ENCODE measurements around the gene U2AF1L4. TPM values are rescaled to one million over a fixed set of nuclear protein-coding genes. Genes with fewer than 3 reads are reported as not detected.

U2AF1L4 gene
- total RNA-seq, 1 donor from 2014 or later, result 17.2 TPM

DNA sequence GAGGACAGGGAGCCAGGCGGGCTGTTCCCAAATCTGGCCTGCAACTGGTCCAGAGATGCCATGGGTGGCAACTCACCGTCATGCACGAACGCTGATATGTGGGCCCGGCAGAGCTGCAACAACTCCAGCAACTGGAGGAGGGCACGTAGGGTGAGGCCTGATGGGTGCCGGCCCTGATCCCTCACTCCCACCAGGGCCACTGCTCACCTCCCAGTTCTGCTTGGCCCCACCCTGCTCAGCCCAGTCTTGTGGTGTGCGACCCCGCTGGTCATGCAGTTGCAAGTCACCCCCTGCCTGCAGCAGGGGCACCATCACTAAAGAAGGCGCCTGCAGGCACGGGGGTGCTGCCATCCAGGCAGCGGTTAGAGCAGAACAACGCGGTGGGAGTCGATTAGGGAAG is 47.1 kb upstream of the U2AF1L4 start:
- Histone ChIP-seq H3K36me3 (no peaks in the 10 kb centered on the region), H3K79me2 (ENCODE audit: low read depth) (no peaks in the 10 kb centered on the region), H3K27ac (no peak overlapping the region), H3K4me1 (peaks cover 5% of the 10 kb centered on the region), H3K9ac (no peak overlapping the region), H2AFZ (replicated peaks) (no peak overlapping the region), H3K4me3 (no peak overlapping the region), H3F3A (ENCODE audit: low read depth) (no peaks in the 10 kb centered on the region), H4K20me1 (ENCODE audit: low read depth) (no peaks in the 10 kb centered on the region), H3K9me3 (ENCODE audit: low read depth) (no peaks in the 10 kb centered on the region), H3K4me2 (no peak overlapping the region), H3K27me3 (peaks cover 29% of the 10 kb centered on the region)
- DNase-seq (ENCODE audit: low spot score), result no peak
- Mint-ChIP-seq H3K27me3 (ENCODE audit: insufficient read depth, low read depth) (peaks cover 25% of the 10 kb centered on the region), H3K4me3 (no peak overlapping the region), H3K36me3 (peaks cover 1% of the 10 kb centered on the region), H3K4me1 (peaks cover 5% of the 10 kb centered on the region), H3K27ac (no peak overlapping the region), H3K9me3 (no peaks in the 10 kb centered on the region)
- TF ChIP-seq EZH2phosphoT487 (IDR thresholded peaks at IDR 0.05), result no peak
- TF ChIP-seq, protein P1, sequence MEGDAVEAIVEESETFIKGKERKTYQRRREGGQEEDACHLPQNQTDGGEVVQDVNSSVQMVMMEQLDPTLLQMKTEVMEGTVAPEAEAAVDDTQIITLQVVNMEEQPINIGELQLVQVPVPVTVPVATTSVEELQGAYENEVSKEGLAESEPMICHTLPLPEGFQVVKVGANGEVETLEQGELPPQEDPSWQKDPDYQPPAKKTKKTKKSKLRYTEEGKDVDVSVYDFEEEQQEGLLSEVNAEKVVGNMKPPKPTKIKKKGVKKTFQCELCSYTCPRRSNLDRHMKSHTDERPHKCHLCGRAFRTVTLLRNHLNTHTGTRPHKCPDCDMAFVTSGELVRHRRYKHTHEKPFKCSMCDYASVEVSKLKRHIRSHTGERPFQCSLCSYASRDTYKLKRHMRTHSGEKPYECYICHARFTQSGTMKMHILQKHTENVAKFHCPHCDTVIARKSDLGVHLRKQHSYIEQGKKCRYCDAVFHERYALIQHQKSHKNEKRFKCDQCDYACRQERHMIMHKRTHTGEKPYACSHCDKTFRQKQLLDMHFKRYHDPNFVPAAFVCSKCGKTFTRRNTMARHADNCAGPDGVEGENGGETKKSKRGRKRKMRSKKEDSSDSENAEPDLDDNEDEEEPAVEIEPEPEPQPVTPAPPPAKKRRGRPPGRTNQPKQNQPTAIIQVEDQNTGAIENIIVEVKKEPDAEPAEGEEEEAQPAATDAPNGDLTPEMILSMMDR (IDR thresholded peaks at IDR 0.05), result no peak
- no peak for TF ChIP-seq EZH2 (IDR thresholded peaks at IDR 0.05)

DNA sequence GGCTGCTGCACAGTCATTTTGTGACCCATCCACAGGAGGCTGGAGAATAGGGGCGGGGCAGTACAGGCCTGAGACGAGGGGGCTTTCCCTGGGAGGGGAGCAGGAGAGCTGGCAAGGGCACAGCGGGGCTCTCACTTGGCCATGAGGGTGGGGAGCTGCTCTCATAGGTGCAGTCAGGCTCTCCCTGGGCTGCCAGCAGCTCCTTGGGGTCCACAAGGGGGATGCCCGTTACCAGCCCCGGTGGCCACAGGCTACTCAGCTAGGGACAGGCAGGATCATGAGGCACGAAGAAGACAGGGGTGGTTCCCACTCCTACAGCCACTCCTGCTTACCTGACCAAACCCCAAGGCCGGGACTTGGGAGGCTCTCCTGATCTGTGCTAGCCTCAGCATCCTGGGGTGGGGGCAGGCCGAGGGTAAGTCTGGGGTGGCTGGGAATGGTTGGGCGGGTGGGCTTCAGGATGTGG is 46.6 kb upstream of the U2AF1L4 start:
- no peak overlapping the region for H3K27ac Mint-ChIP-seq
- H3K4me1 Mint-ChIP-seq, result peaks cover under 1% of the 10 kb centered on the region
- H3K36me3 ChIP-seq, result no peaks in the 10 kb centered on the region
- H2AFZ ChIP-seq (replicated peaks), result no peak overlapping the region
- peaks cover 2% of the 10 kb centered on the region for H3K4me1 ChIP-seq
- peaks cover 24% of the 10 kb centered on the region for H3K27me3 ChIP-seq
- no peaks in the 10 kb centered on the region for H4K20me1 ChIP-seq (ENCODE audit: low read depth)
- H3K4me2 ChIP-seq, result no peak overlapping the region
- H3F3A ChIP-seq (ENCODE audit: low read depth), result no peaks in the 10 kb centered on the region
- H3K27ac ChIP-seq, result no peak overlapping the region
- no peak overlapping the region for H3K4me3 Mint-ChIP-seq
- DNase-seq (ENCODE audit: low spot score), result no peak
- no peak overlapping the region for H3K9ac ChIP-seq
- peaks cover 20% of the 10 kb centered on the region for H3K27me3 Mint-ChIP-seq (ENCODE audit: insufficient read depth, low read depth)
- H3K36me3 Mint-ChIP-seq, result peaks cover 1% of the 10 kb centered on the region
- H3K9me3 Mint-ChIP-seq, result no peaks in the 10 kb centered on the region
- no peaks in the 10 kb centered on the region for H3K79me2 ChIP-seq (ENCODE audit: low read depth)
- no peaks in the 10 kb centered on the region for H3K9me3 ChIP-seq (ENCODE audit: low read depth)
- TF ChIP-seq, protein P1 (IDR thresholded peaks at IDR 0.05), result no peak
- TF ChIP-seq EZH2 (IDR thresholded peaks at IDR 0.05) (no peak), EZH2phosphoT487 (IDR thresholded peaks at IDR 0.05) (no peak)
- no peak overlapping the region for H3K4me3 ChIP-seq

DNA sequence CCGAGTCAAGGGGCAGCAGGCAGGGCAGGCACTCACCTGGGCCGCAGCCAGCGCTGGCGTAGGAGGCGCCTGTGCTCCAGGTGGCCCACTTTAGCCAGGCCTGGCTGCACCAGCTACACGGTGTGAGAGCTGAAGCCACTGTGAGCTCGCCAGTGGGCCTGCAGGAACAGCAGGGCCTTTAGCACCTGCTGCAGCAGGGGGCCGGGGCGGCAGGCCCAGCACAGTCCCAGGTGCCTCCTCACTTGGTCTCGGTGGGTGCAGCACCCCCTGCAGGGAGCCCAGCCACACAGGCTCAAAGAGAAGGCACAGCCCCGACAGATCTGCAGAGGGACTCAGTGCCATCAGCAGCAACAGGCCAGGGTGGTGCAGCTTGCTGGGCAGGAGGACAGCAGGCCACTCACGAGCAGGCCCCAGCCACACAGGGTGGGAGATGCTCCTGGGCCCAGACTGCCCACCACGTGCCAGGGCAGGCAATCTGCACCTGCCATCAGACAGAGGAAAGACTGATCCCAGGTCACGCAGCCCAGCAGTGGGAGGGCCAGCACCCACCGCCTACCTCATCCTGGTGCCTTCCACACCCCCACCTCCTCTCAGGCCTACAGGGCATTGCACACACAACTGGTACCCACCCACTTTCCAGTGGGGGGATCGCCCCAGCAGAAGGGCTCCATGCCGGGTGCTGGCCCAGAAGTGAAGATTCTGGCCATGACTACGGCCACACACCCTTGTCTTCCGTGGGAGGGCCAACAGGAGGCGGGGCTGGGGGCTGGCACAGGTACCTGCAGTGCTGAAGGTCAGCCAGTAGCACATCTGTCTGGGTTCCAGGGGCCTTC is 46.0 kb upstream of the U2AF1L4 start:
- Mint-ChIP-seq H3K27ac (no peak overlapping the region), H3K27me3 (ENCODE audit: insufficient read depth, low read depth) (peaks cover 15% of the 10 kb centered on the region)

More for the DNA sequence above, 46.0 kb upstream of the U2AF1L4 start:
- H3K4me2 ChIP-seq, result no peak overlapping the region
- H3K79me2 ChIP-seq (ENCODE audit: low read depth), result no peaks in the 10 kb centered on the region
- H3K9ac ChIP-seq, result no peak overlapping the region
- no peaks in the 10 kb centered on the region for H3K9me3 Mint-ChIP-seq
- H2AFZ ChIP-seq (replicated peaks), result no peak overlapping the region
- DNase-seq (ENCODE audit: low spot score), result no peak
- H3K36me3 Mint-ChIP-seq, result peaks cover 1% of the 10 kb centered on the region
- TF ChIP-seq EZH2 (IDR thresholded peaks at IDR 0.05) (no peak), EZH2phosphoT487 (IDR thresholded peaks at IDR 0.05) (no peak)
- TF ChIP-seq, protein P1 (IDR thresholded peaks at IDR 0.05), result no peak
- no peak overlapping the region for H3K4me3 Mint-ChIP-seq
- H3K9me3 ChIP-seq (ENCODE audit: low read depth), result no peaks in the 10 kb centered on the region
- H3K36me3 ChIP-seq, result no peaks in the 10 kb centered on the region
- H3K27me3 ChIP-seq, result peaks cover 18% of the 10 kb centered on the region
- no peak overlapping the region for H3K4me3 ChIP-seq
- H3F3A ChIP-seq (ENCODE audit: low read depth), result no peaks in the 10 kb centered on the region
- no peaks in the 10 kb centered on the region for H3K4me1 Mint-ChIP-seq
- H4K20me1 ChIP-seq (ENCODE audit: low read depth), result no peaks in the 10 kb centered on the region
- no peaks in the 10 kb centered on the region for H3K4me1 ChIP-seq
- no peak overlapping the region for H3K27ac ChIP-seq
